Measurements from ENCODE around the gene SPAG17. TPM values are rescaled to one million over a fixed set of nuclear protein-coding genes. Genes with fewer than 3 reads are reported as not detected.

The SPAG17 gene
- total RNA-seq, 4 donors from 2014 or later = 0.13 to 3.1 (median 1.4) TPM

- no peak overlapping the region for H3K27ac ChIP-seq
- no peaks in the 10 kb centered on the region for H3K9me3 ChIP-seq
- H3K4me1 ChIP-seq = no peaks in the 10 kb centered on the region
- WGBS = 54% methylated on average over 1 of the region's 1 CpG
- H3K36me3 ChIP-seq = no peaks in the 10 kb centered on the region
- H3K4me3 ChIP-seq = no peak overlapping the region
- DNase-seq (ENCODE audit: low spot score in 2 of 2) = no peak
- no peak for TF ChIP-seq EP300 (IDR thresholded peaks at IDR 0.05)
- H3K27me3 ChIP-seq = no peaks in the 10 kb centered on the region
These were observed 163.4 kb downstream of the SPAG17 start for GRCh38 chr1:118021668-118022067.

- DNase-seq (ENCODE audit: low spot score in 2 of 2) = no peak
- Histone ChIP-seq H3K36me3 (no peaks in the 10 kb centered on the region), H3K4me1 (no peaks in the 10 kb centered on the region), H3K27me3 (no peaks in the 10 kb centered on the region), H3K4me3 (no peak overlapping the region), H3K27ac (no peak overlapping the region), H3K9me3 (no peaks in the 10 kb centered on the region)
- WGBS = 75% methylated on average over 1 of the region's 1 CpG
- TF ChIP-seq CTCF (IDR thresholded peaks at IDR 0.05) = no peak
- TF ChIP-seq EP300 (IDR thresholded peaks at IDR 0.05) = no peak
- TF ChIP-seq POLR2A (IDR thresholded peaks at IDR 0.05) = no peak
- TF ChIP-seq POLR2AphosphoS5 (IDR thresholded peaks at IDR 0.05) = no peak
These were observed 167.0 kb downstream of the SPAG17 start for GRCh38 chr1:118018060-118018459.

GRCh38 chr1:118013938-118014337, 171.1 kb downstream of the SPAG17 start:
- H3K4me1 ChIP-seq = no peaks in the 10 kb centered on the region
- no peak for TF ChIP-seq POLR2A (IDR thresholded peaks at IDR 0.05)
- no peak for TF ChIP-seq POLR2AphosphoS5 (IDR thresholded peaks at IDR 0.05)
- no peak for TF ChIP-seq EP300 (IDR thresholded peaks at IDR 0.05)
- no peak for TF ChIP-seq CTCF (IDR thresholded peaks at IDR 0.05)
- H3K36me3 ChIP-seq = no peaks in the 10 kb centered on the region
- no peaks in the 10 kb centered on the region for H3K9me3 ChIP-seq
- H3K27ac ChIP-seq = no peak overlapping the region
- H3K27me3 ChIP-seq = no peaks in the 10 kb centered on the region
- no peak overlapping the region for H3K4me3 ChIP-seq
- DNase-seq (ENCODE audit: low spot score in 2 of 2) = no peak

- no peak for TF ChIP-seq POLR2A (IDR thresholded peaks at IDR 0.05)
- no peak for TF ChIP-seq POLR2AphosphoS5 (IDR thresholded peaks at IDR 0.05)
- TF ChIP-seq CTCF (IDR thresholded peaks at IDR 0.05) = no peak
- no peak for TF ChIP-seq EP300 (IDR thresholded peaks at IDR 0.05)
- no peak overlapping the region for H3K4me3 ChIP-seq
- DNase-seq (ENCODE audit: low spot score in 2 of 2) = no peak
- H3K27me3 ChIP-seq = no peaks in the 10 kb centered on the region
- WGBS = 78% methylated on average over 6 of the region's 6 CpGs
- H3K36me3 ChIP-seq = no peaks in the 10 kb centered on the region
- no peaks in the 10 kb centered on the region for H3K9me3 ChIP-seq
- H3K4me1 ChIP-seq = no peaks in the 10 kb centered on the region
- H3K27ac ChIP-seq = no peak overlapping the region
These were observed 171.7 kb downstream of the SPAG17 start for GRCh38 chr1:118013336-118013735.

GRCh38 chr1:118012515-118013124, 172.4 kb downstream of the SPAG17 start:
- H3K27me3 ChIP-seq = no peaks in the 10 kb centered on the region
- 83% methylated on average over 6 of the region's 6 CpGs for WGBS

More at GRCh38 chr1:118012515-118013124, 172.4 kb downstream of the SPAG17 start:
- no peaks in the 10 kb centered on the region for H3K36me3 ChIP-seq
- H3K4me1 ChIP-seq = no peaks in the 10 kb centered on the region
- DNase-seq (ENCODE audit: low spot score in 2 of 2) = no peak
- H3K4me3 ChIP-seq = no peak overlapping the region
- no peaks in the 10 kb centered on the region for H3K9me3 ChIP-seq
- no peak overlapping the region for H3K27ac ChIP-seq
- TF ChIP-seq CTCF (IDR thresholded peaks at IDR 0.05) = no peak
- no peak for TF ChIP-seq POLR2A (IDR thresholded peaks at IDR 0.05)
- no peak for TF ChIP-seq EP300 (IDR thresholded peaks at IDR 0.05)
- TF ChIP-seq POLR2AphosphoS5 (IDR thresholded peaks at IDR 0.05) = no peak

All from suprapubic skin (tissue), 4 donors.